Measurements from ENCODE around the gene VAMP4. TPM values are rescaled to one million over a fixed set of nuclear protein-coding genes. Genes with fewer than 3 reads are reported as not detected.

VAMP4 gene
- total and polyA plus RNA-seq, 8 donors: 3.5 to 23.7 (median 7.2) TPM

DNA sequence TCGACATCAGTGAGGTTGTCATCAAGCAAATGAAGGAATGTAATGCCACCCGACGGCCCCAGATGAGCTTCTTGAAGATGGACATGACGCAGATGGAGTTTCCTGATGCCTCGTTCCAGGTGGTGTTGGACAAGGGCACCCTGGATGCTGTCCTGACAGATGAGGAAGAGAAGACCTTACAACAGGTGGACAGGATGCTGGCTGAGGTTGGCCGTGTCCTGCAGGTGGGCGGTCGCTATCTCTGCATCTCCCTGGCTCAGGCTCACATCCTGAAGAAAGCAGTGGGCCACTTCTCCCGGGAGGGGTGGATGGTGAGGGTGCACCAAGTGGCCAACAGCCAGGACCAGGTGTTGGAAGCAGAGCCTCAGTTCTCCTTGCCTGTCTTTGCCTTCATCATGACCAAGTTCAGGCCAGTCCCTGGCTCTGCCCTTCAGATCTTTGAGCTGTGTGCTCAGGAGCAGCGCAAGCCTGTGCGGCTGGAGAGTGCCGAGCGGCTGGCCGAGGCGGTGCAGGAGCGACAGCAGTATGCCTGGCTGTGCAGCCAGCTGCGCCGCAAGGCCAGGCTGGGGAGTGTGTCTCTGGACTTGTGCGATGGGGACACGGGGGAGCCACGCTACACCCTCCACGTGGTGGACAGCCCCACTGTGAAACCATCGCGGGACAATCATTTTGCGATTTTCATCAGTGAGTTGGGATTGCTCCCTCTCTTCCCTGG is 42.1 kb upstream of the VAMP4 start:
- TF ChIP-seq POLR2A (IDR thresholded peaks at IDR 0.05) (no peak), POLR2AphosphoS5 (IDR thresholded peaks at IDR 0.05) (no peak), EP300 (IDR thresholded peaks at IDR 0.05) (no peak)
- TF ChIP-seq, protein P1, sequence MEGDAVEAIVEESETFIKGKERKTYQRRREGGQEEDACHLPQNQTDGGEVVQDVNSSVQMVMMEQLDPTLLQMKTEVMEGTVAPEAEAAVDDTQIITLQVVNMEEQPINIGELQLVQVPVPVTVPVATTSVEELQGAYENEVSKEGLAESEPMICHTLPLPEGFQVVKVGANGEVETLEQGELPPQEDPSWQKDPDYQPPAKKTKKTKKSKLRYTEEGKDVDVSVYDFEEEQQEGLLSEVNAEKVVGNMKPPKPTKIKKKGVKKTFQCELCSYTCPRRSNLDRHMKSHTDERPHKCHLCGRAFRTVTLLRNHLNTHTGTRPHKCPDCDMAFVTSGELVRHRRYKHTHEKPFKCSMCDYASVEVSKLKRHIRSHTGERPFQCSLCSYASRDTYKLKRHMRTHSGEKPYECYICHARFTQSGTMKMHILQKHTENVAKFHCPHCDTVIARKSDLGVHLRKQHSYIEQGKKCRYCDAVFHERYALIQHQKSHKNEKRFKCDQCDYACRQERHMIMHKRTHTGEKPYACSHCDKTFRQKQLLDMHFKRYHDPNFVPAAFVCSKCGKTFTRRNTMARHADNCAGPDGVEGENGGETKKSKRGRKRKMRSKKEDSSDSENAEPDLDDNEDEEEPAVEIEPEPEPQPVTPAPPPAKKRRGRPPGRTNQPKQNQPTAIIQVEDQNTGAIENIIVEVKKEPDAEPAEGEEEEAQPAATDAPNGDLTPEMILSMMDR (IDR thresholded peaks at IDR 0.05): no peak
- H3K27me3 ChIP-seq: no peaks in the 10 kb centered on the region
- intact Hi-C loops (cut with DNase I; ENCODE audit: low total_unique reads): no loop called here
- DNase-seq: no peak
- H3K36me3 ChIP-seq: peaks cover 36 to 56% (median 53%) of the 10 kb centered on the region in 4 donors
- WGBS, 5 donors: 91 to 95% (median 94%) methylated on average over 23 to 25 of the region's 25 CpGs
- peak overlapping the region in 1 of 4 donors; percentile 19 for H3K4me3 ChIP-seq
- peaks cover 18 to 53% (median 49%) of the 10 kb centered on the region in 4 donors for H3K4me1 ChIP-seq
- no peak overlapping the region for H3K27ac ChIP-seq
- H3K9me3 ChIP-seq: no peaks in the 10 kb centered on the region

DNA sequence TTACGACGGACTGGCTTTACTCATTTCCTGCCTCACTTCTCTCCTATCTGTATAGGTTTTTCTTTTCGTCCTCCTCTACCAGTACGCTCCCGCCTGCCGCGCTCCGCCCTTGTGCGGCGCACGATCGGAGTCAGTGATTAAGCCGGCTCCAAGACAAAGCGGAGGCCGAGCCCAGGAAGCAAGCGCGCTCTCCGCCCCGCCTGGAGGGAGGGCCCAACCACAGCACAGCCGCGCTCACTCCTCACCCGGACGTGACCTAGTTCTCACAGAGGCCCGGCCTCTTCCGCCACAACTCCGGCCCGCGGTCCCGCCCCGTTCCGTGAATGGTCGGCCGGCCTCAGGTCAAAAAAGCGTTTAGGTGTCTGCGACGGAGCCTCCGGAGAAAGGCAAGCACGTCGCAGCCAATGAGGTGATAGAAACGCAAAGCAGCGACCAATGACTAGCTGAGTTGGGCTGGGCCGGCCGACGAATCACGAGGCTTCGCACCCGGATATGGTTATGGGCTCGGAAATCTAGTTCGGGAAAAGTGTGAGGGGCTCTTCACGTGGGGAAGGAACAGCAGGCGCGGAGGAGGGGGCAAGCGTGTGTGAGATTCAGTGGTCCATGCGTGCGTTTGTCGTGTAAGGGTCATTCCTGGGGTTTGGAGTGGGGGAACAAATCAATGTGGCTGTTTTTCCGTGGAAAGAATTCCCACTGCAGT is 39.5 kb upstream of the VAMP4 start, which contains the start of gene METTL13:
TSS of gene METTL13 (plus strand) at position 485 of the 700 bp plus-strand sequence. CDS start 308 bp downstream, outside the sequence.
- intact Hi-C loops (cut with DNase I; ENCODE audit: low total_unique reads): no loop called here
- TF ChIP-seq POLR2A (IDR thresholded peaks at IDR 0.05) (peak in 2 of 4 donors; percentile 89 to 94), POLR2AphosphoS5 (IDR thresholded peaks at IDR 0.05) (peak; percentile 98 to 99 (median 99)), EP300 (IDR thresholded peaks at IDR 0.05) (no peak)
- TF ChIP-seq, protein P1 (IDR thresholded peaks at IDR 0.05): no peak

DNA sequence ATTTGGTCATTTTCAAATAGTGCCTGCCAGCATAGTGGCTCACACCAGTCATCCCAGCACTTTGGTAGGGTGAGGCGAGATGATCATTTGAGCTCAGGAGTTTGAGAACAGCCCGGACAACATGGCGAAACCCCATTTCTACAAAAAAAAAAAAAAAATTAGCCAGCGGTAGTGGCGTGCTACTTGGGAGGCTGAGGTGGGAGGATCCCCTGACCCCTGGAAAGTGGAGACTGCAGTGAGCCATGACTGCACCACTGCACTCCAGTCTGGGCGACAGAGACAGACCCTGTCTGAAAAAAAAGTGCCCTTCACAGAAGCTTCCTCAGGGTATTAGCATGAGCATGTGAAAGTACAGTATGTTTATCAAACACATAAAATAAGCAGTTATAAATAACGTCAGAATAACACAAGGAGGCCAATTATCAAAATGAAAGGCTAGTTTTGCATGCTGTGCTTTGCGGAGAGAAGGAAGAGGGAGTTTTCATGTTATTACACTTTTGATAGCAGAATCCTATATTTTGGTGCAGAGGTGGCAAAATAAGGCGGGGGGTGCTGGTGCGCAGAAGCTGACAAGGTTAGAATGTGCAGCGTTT is 38.8 kb upstream of the VAMP4 start:
- intact Hi-C loops (cut with DNase I; ENCODE audit: low total_unique reads): no loop called here

More for the DNA sequence above, 39.5 kb upstream of the VAMP4 start, which contains the start of gene METTL13:
- H3K36me3 ChIP-seq: peaks cover 14 to 30% (median 26%) of the 10 kb centered on the region in 4 donors
- WGBS, 5 donors: 0 to 1% (median 0%) methylated on average over 42 to 57 of the region's 57 CpGs
- H3K27ac ChIP-seq: peak within 1 kb of the TSS; percentile 78 to 94 (median 88)
- no peaks in the 10 kb centered on the region for H3K9me3 ChIP-seq
- peak; percentile 99 to 100 for DNase-seq
- H3K4me1 ChIP-seq: peaks cover 18 to 50% (median 44%) of the 10 kb centered on the region in 4 donors
- no peaks in the 10 kb centered on the region for H3K27me3 ChIP-seq
- H3K4me3 ChIP-seq: peak within 1 kb of the TSS; percentile 57 to 81 (median 73)

More for the DNA sequence above, 38.8 kb upstream of the VAMP4 start:
- Histone ChIP-seq H3K9me3 (no peaks in the 10 kb centered on the region), H3K4me3 (peak overlapping the region; percentile 48 to 81 (median 73)), H3K27me3 (peaks cover 0 to 5% (median 0%) of the 10 kb centered on the region in 3 donors), H3K27ac (peak overlapping the region; percentile 78 to 94 (median 88)), H3K36me3 (peaks cover 10 to 23% (median 20%) of the 10 kb centered on the region in 4 donors), H3K4me1 (peaks cover 18 to 46% (median 42%) of the 10 kb centered on the region in 4 donors)
- 35 to 45% (median 44%) methylated on average over 11 of the region's 11 CpGs for WGBS, 5 donors
- TF ChIP-seq, protein P1 (IDR thresholded peaks at IDR 0.05): no peak
- TF ChIP-seq POLR2AphosphoS5 (IDR thresholded peaks at IDR 0.05) (no peak), POLR2A (IDR thresholded peaks at IDR 0.05) (no peak), EP300 (IDR thresholded peaks at IDR 0.05) (no peak)
- DNase-seq: peak in 1 of 2 donors; percentile 33

Data from stomach (tissue), 9 donors.